ENCODE measurements around the gene C1orf210. TPM values are rescaled to one million over a fixed set of nuclear protein-coding genes. Genes with fewer than 3 reads are reported as not detected.

The C1orf210 gene
- total RNA-seq, 1 experiment from 2014 or later, result 7.8 TPM

GRCh38 chr1:43329995-43330751 lies 44.8 kb upstream of the C1orf210 start:
- Histone ChIP-seq H3K9me3 (peaks cover 7% of the 10 kb centered on the region), H3K4me3 (ENCODE audit: low read depth, low read length) (no peak overlapping the region), H3K36me3 (ENCODE audit: control insufficient read depth, insufficient read depth, low read length) (no peaks in the 10 kb centered on the region), H3K4me1 (no peaks in the 10 kb centered on the region), H3K27me3 (replicated peaks; ENCODE audit: control insufficient read depth, insufficient read depth, low read length) (no peaks in the 10 kb centered on the region)
- no peaks in the 10 kb centered on the region for H3K4me1 Mint-ChIP-seq (ENCODE audit: low read depth, unreplicated experiment)
- no TSS peak for BruUV-seq (replicated peaks)
- no peaks in the 10 kb centered on the region for H3K36me3 Mint-ChIP-seq (ENCODE audit: insufficient read depth, unreplicated experiment)
- intact Hi-C loops (cut with micrococcal nuclease; ENCODE audit: unreplicated experiment), result no loop called here
- no peaks in the 10 kb centered on the region for H3K27me3 Mint-ChIP-seq (ENCODE audit: insufficient read depth, unreplicated experiment)
- peaks cover 8% of the 10 kb centered on the region for H3K9me3 Mint-ChIP-seq (ENCODE audit: unreplicated experiment)
- no peak for DNase-seq
- H3K27ac Mint-ChIP-seq (ENCODE audit: unreplicated experiment), result no peak overlapping the region
- ChIA-PET POLR2A (interaction anchor here (1.5 kb wide), 1 partner anchor 45 kb away, joined by 3 read pairs; the partner anchor contains the start of gene C1orf210), CTCF (no interaction called here)
- TF ChIP-seq, protein P1, sequence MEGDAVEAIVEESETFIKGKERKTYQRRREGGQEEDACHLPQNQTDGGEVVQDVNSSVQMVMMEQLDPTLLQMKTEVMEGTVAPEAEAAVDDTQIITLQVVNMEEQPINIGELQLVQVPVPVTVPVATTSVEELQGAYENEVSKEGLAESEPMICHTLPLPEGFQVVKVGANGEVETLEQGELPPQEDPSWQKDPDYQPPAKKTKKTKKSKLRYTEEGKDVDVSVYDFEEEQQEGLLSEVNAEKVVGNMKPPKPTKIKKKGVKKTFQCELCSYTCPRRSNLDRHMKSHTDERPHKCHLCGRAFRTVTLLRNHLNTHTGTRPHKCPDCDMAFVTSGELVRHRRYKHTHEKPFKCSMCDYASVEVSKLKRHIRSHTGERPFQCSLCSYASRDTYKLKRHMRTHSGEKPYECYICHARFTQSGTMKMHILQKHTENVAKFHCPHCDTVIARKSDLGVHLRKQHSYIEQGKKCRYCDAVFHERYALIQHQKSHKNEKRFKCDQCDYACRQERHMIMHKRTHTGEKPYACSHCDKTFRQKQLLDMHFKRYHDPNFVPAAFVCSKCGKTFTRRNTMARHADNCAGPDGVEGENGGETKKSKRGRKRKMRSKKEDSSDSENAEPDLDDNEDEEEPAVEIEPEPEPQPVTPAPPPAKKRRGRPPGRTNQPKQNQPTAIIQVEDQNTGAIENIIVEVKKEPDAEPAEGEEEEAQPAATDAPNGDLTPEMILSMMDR (IDR thresholded peaks at IDR 0.05; ENCODE audit: insufficient read depth in 1 of 2, low read depth in 1 of 2, low read length in 1 of 2, severe bottlenecking in 1 of 2, unreplicated experiment in 1 of 2), result no peak
- no peak overlapping the region for H3K4me3 Mint-ChIP-seq (ENCODE audit: unreplicated experiment)

GRCh38 chr1:43327549-43328292 lies 42.3 kb upstream of the C1orf210 start:
- POLR2A ChIA-PET, result no interaction called here
- no peaks in the 10 kb centered on the region for H3K4me1 Mint-ChIP-seq (ENCODE audit: low read depth, unreplicated experiment)
- Histone ChIP-seq H3K36me3 (ENCODE audit: control insufficient read depth, insufficient read depth, low read length) (no peaks in the 10 kb centered on the region), H3K9me3 (peaks cover 14% of the 10 kb centered on the region), H3K27me3 (replicated peaks; ENCODE audit: control insufficient read depth, insufficient read depth, low read length) (no peaks in the 10 kb centered on the region), H3K4me1 (no peaks in the 10 kb centered on the region), H3K4me3 (ENCODE audit: low read depth, low read length) (no peak overlapping the region)
- intact Hi-C loops (cut with micrococcal nuclease; ENCODE audit: unreplicated experiment), result no loop called here
- no TSS peak for BruUV-seq (replicated peaks)
- H3K36me3 Mint-ChIP-seq (ENCODE audit: insufficient read depth, unreplicated experiment), result no peaks in the 10 kb centered on the region
- CTCF ChIA-PET, result no interaction called here
- TF ChIP-seq, protein P1 (IDR thresholded peaks at IDR 0.05; ENCODE audit: insufficient read depth in 1 of 2, low read depth in 1 of 2, low read length in 1 of 2, severe bottlenecking in 1 of 2, unreplicated experiment in 1 of 2), result no peak
- no peak overlapping the region for H3K27ac Mint-ChIP-seq (ENCODE audit: unreplicated experiment)
- DNase-seq, result no peak
- H3K4me3 Mint-ChIP-seq (ENCODE audit: unreplicated experiment), result no peak overlapping the region
- H3K9me3 Mint-ChIP-seq (ENCODE audit: unreplicated experiment), result peaks cover 8% of the 10 kb centered on the region
- no peaks in the 10 kb centered on the region for H3K27me3 Mint-ChIP-seq (ENCODE audit: insufficient read depth, unreplicated experiment)

GRCh38 chr1:43325381-43325780 lies 40.0 kb upstream of the C1orf210 start:
- H3K4me3 Mint-ChIP-seq (ENCODE audit: unreplicated experiment), result no peak overlapping the region
- ChIA-PET CTCF (no interaction called here), POLR2A (no interaction called here)
- Histone ChIP-seq H3K4me1 (no peaks in the 10 kb centered on the region), H3K27me3 (replicated peaks; ENCODE audit: control insufficient read depth, insufficient read depth, low read length) (no peaks in the 10 kb centered on the region), H3K36me3 (ENCODE audit: control insufficient read depth, insufficient read depth, low read length) (no peaks in the 10 kb centered on the region), H3K9me3 (peaks cover 14% of the 10 kb centered on the region), H3K4me3 (ENCODE audit: low read depth, low read length) (no peak overlapping the region)
- DNase-seq, result no peak
- TF ChIP-seq, protein P1 (IDR thresholded peaks at IDR 0.05; ENCODE audit: insufficient read depth in 1 of 2, low read depth in 1 of 2, low read length in 1 of 2, severe bottlenecking in 1 of 2, unreplicated experiment in 1 of 2), result no peak
- no peak overlapping the region for H3K27ac Mint-ChIP-seq (ENCODE audit: unreplicated experiment)
- no peaks in the 10 kb centered on the region for H3K36me3 Mint-ChIP-seq (ENCODE audit: insufficient read depth, unreplicated experiment)
- no peaks in the 10 kb centered on the region for H3K27me3 Mint-ChIP-seq (ENCODE audit: insufficient read depth, unreplicated experiment)
- peaks cover 8% of the 10 kb centered on the region for H3K9me3 Mint-ChIP-seq (ENCODE audit: unreplicated experiment)
- no TSS peak for BruUV-seq (replicated peaks)
- intact Hi-C loops (cut with micrococcal nuclease; ENCODE audit: unreplicated experiment), result no loop called here
- no peaks in the 10 kb centered on the region for H3K4me1 Mint-ChIP-seq (ENCODE audit: low read depth, unreplicated experiment)
